H1 (cell line): ENCODE measurements around the gene ANXA8.

Source experiments
- CBX5 ChIP-seq: fragments of 300-800, 300-1000 bp; sonication (generic); IDR thresholded peaks from 2 replicates; pipeline ENCODE4 v1.7.1; 2016; ENCODE audit warnings: antibody characterized with exemption, low read length, low read depth
- CREB1 ChIP-seq: IDR thresholded peaks from 2 replicates; pipeline ENCODE4 v1.6.1; 2012; ENCODE audit warnings: inconsistent platforms
- NRF1 ChIP-seq: IDR thresholded peaks from 2 replicates; pipeline ENCODE4 v1.6.1; 2011; ENCODE audit warnings: mild to moderate bottlenecking, low read depth, low read length, improper control_type of control experiment
- POLR2AphosphoS5 ChIP-seq: IDR thresholded peaks from 2 replicates; pipeline ENCODE4 v1.6.1; 2011; ENCODE audit warnings: low read depth, low read length
- RFX5 ChIP-seq: IDR thresholded peaks from 2 replicates; pipeline ENCODE4 v1.6.1; 2011; ENCODE audit warnings: low read depth, low read length, improper control_type of control experiment, borderline replicate concordance
- TF ChIP-seq, protein P1 (sequence below): IDR thresholded peaks from 2 replicates; pipeline ENCODE4 v1.6.1; 2012; ENCODE audit warnings: low read length, inconsistent platforms
- TF ChIP-seq, protein P2 (sequence below), 3 experiments: IDR thresholded peaks; 1 replicate in 2 of 3; 2 replicates in 1 of 3; pipeline versions ENCODE4 v1.5.1 to v1.6.1; 2011; ENCODE audit warnings: low read length in 3 of 3, mild to moderate bottlenecking in 3 of 3, inconsistent platforms in 2 of 3, low read depth in 1 of 3, moderate library complexity in 1 of 3; ENCODE audit not compliant: insufficient read depth in 1 of 3; ENCODE audit errors: control extremely low read depth in 1 of 3

DNA sequence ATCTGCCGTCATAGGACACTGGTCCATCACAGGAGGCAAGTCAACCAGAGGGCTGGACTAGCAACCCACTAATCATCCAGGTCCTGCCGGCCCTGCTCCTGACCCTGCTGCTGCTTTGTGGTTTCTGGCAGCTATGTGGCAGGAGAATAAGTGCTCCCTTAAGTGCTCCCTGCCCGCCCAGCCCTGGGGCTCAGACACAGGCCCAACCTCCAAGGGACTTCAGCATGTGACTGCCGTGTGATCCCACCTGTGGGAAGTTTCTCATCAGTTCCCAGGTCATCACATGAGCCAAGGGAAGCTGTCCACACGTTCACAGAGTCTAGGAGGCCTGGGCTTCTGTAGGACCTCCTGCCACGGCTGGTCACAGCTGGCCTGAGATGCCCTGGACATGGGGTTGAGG, 65.6 kb downstream of the ANXA8 start:
- TF ChIP-seq, protein P1, sequence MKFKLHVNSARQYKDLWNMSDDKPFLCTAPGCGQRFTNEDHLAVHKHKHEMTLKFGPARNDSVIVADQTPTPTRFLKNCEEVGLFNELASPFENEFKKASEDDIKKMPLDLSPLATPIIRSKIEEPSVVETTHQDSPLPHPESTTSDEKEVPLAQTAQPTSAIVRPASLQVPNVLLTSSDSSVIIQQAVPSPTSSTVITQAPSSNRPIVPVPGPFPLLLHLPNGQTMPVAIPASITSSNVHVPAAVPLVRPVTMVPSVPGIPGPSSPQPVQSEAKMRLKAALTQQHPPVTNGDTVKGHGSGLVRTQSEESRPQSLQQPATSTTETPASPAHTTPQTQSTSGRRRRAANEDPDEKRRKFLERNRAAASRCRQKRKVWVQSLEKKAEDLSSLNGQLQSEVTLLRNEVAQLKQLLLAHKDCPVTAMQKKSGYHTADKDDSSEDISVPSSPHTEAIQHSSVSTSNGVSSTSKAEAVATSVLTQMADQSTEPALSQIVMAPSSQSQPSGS: no peak
- TF ChIP-seq, protein P2, sequence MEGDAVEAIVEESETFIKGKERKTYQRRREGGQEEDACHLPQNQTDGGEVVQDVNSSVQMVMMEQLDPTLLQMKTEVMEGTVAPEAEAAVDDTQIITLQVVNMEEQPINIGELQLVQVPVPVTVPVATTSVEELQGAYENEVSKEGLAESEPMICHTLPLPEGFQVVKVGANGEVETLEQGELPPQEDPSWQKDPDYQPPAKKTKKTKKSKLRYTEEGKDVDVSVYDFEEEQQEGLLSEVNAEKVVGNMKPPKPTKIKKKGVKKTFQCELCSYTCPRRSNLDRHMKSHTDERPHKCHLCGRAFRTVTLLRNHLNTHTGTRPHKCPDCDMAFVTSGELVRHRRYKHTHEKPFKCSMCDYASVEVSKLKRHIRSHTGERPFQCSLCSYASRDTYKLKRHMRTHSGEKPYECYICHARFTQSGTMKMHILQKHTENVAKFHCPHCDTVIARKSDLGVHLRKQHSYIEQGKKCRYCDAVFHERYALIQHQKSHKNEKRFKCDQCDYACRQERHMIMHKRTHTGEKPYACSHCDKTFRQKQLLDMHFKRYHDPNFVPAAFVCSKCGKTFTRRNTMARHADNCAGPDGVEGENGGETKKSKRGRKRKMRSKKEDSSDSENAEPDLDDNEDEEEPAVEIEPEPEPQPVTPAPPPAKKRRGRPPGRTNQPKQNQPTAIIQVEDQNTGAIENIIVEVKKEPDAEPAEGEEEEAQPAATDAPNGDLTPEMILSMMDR (IDR thresholded peaks at IDR 0.05; ENCODE audit: control extremely low read depth in 1 of 3, insufficient read depth in 1 of 3, low read depth in 1 of 3, low read length in 3 of 3): no peak
- TF ChIP-seq RFX5: no peak
- no peak for TF ChIP-seq CREB1
- TF ChIP-seq NRF1: no peak
- TF ChIP-seq POLR2AphosphoS5: no peak
- TF ChIP-seq CBX5: no peak
